NCI-H187 (cell line): Measurements from ENCODE around the gene B4GALT1.

Experiments used
- DNase-seq, 2 experiments: peaks; one replicate each; lab custom pipeline; 2025; lab: John Stamatoyannopoulos, UW

The B4GALT1 gene

GRCh38 chr9:33123407-33124031, 43.6 kb downstream of the B4GALT1 start:
- DNase-seq, result no peak

DNA sequence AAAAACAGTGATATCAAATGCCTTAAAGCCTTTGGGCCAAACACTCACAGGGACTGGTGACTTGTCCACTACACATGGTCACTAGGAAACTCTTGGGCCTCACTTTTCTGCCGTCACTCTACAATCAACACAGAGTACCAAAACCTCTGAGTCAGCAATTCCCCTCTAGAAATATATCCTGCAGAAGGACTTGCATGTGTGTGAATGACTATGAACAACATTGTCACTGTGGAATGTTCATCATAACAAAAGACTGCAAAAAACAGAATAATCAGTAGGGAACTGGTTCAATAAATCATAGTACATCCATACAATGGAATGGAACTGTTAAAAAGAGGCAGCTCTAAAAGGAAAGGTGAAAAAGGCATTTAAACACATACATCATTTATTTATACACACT, 46.5 kb downstream of the B4GALT1 start:
- DNase-seq, result no peak

DNA sequence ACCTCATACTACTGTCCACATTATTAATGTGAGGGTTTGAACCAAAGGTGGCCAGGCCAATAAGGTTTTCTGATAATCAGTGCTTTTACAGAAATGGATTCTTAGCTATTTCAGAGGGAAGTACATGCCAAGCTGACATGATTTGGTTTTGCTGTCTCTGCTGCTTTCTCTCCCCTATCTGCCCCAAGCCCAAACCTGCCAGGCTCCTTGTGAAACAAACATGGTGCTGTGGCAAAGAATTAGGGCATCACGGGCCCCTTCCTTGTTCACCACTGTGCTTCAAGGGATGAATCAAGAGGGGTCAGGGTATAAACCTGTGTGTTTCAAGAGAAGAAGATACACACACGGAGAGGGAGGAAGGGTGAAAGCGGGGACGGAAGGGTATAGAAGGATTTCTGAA, 49.3 kb downstream of the B4GALT1 start:
- no peak for DNase-seq

GRCh38 chr9:33117306-33117705, 49.8 kb downstream of the B4GALT1 start:
- no peak for DNase-seq

GRCh38 chr9:33116860-33117259, 50.3 kb downstream of the B4GALT1 start:
- DNase-seq, result no peak

DNA sequence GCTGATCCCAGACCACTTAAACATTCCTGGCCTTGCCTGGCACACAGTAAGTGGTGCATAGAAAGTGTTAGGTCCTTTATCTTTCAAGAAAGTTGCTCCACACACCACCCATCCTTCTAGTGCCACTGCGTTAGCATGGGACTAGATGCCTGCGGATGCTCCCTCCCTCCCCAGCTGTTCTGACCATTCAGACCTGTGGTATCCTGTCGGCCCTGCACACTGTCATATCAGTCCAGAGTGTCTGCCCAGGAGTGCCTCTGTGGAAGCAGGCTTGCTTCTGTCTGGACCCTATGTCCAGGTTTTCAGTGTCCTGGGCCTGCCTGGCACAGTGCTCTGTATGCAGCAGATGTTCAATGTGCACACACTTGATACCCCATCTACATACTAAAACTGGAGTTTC, 52.4 kb downstream of the B4GALT1 start:
- no peak for DNase-seq

GRCh38 chr9:33113799-33114547, 53.2 kb downstream of the B4GALT1 start:
- no peak for DNase-seq

GRCh38 chr9:33112094-33112493, 55.0 kb downstream of the B4GALT1 start:
- DNase-seq, result no peak

DNA sequence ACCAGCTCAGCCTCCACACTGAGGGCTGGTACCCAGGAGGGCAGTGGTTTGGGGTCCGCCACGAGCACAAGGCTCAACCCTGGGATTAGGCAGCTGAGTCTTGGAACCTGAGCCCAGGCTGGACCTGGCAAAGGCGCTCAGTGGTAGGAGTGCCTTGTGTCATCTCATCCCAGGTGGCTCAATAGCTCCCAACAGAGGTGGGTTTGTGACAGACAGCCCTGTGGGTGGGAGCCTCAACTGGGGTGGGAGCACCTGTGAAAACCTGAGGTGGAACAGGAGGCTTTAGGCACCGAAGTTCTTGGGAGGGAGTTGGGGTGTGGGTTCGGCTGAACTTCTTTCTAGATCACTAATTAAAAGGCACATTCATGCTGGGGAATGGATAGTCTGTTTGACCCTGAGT, 55.5 kb downstream of the B4GALT1 start:
- no peak for DNase-seq

DNA sequence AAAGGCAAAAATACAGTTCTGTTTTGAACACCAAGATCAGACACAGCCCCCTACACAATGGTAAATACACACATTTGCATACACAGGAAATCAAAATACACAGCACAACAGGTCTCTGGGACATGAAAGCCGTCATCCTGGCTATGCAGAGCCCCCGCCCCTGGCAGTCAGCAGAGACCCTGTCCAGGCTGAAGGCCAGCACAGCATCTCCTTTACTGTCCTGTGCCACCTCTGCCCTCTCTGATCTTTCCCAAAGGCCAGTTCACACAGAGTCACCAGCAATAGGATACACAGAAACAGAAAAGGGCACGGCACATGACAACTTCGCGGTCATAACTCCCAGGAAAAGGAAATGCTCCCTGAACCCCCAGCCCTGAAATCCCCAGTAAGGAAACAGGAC, 56.5 kb downstream of the B4GALT1 start:
- DNase-seq, result no peak

DNA sequence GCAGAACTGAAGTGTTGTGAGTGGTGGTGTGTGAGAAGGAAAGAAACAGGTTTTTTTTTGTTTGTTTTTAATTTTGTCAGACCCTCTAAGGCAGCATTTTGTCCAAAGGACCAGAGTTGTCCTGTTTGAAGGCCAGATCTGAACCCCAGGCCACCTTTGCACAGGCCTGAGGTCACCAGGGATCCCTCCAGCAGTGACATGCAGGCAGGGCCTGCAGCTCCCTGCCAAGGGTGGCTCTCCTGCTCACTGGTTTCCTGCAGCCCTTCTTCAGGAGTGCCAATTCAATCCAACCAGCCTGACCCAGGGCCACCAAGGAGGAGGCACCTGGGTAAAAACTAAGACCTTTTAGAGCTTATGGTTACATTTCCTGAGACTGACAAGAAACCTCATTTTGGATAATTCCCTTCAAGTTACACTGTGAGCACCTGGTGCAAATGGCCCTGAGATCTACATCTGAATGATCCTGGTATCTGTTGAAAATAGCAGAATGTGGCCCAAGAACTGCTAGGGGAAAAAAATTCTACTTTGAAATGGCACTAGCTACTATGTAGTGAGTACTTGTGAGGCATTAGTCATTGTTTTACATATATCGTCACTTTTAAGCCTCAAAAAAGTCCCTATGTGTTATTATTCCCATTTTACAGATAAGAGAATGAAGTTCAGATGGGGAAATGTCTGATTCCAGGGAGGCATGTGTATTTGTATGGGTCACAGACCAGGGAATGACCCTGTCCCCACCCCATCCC, 57.1 kb downstream of the B4GALT1 start:
- no peak for DNase-seq

DNA sequence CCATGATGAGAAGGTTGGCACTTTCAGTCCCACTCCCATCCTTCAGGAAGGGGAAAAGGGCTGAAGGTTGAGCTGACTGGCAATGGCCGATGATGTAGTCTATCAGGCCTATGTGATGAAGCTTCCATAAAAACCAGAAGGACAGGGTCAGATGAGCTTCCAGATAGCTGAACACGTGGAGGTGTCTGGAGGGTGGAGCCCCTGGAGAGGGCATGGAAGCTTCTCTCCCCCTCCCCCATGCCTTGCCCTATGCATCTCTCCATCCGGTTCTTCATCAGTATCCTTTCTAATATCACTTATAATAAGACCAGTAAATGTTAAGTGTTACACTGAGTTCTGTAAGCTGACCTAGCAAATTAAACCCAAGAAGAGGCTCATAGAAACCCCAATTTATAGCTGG, 58.0 kb downstream of the B4GALT1 start:
- DNase-seq, result no peak

DNA sequence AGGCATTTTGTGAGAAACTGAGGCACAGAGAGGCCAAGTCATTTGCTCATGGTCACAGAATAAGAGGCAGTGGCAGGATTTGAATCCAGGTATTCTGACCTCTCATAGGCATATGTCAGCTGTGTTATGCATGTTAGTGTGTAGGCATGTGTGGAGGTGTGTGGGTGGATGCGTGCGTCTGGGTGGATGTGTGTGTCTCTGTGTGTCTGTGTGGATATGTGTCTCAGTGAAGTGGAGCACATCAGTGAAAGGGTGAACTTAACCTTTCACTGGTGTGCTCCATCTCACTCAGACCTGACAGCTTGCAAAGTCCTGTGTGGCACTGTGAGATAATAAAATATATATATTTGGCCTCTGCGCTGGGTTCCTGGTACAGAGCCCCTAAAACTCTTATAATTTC, 58.7 kb downstream of the B4GALT1 start:
- DNase-seq, result no peak

- DNase-seq, result no peak
Observed at GRCh38 chr9:33107762-33108161, 59.4 kb downstream of the B4GALT1 start.

GRCh38 chr9:33106827-33107621, 60.1 kb downstream of the B4GALT1 start:
- no peak for DNase-seq

DNA sequence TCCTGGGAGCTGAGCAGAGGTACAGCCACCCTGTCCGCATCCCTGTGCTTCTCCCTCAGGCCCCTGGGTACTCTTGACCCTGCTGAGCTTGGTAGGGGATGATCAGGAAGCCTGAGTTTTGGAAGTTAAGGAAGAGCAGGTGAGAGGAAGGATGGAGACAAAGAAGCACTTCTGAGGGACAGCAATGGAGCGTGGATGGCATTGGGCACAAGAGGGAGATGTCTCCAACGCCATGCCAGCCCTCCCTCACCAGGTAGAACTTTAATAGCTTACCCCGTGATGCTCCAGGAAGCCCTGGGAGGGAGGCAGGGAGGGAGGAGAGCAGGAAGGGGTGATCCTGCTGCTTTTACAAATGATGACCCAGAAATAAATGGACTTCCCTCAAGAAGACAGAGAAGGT, 60.8 kb downstream of the B4GALT1 start:
- no peak for DNase-seq

DNA sequence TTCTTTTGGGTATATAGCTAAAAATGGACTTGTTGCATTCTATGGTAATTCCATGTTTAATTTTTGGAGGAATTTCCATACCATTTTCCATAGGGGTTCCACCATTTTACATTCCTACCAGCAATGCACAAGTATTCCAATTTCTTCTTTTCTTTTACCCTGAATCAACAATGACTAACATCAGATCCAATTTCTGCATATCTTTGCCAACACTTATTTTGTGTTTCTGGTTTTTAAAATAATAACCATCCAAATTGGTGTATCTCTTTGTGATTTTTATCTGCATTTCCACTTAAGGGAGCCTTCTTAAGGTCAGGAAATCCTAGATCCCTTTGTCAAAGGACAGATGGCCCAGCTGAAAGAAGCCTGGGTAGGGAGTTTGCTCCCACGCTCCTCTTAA, 61.2 kb downstream of the B4GALT1 start:
- DNase-seq, result no peak

GRCh38 chr9:33105504-33105903, 61.6 kb downstream of the B4GALT1 start:
- no peak for DNase-seq

DNA sequence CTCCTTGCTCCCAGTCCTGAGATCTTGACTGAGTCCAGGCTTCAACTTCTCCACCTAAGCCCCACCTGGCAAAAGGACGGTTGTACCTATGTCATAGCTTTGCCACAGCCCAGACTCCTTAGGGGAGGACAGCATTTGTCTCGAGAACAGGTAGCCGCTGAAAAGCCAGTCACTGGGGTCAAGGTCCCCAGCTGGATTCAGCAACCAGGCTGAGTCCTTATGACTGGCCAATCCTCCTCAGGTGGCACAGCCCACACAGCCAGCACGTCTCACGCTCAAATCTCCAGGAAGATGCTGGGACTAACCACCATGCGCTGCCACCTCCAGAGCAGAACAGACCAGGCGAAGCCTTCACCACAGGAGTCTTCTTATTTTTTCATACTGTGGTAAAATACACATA, 62.7 kb downstream of the B4GALT1 start:
- no peak for DNase-seq

GRCh38 chr9:33103501-33104281, 63.4 kb downstream of the B4GALT1 start:
- no peak for DNase-seq

GRCh38 chr9:33102551-33103210, 64.5 kb downstream of the B4GALT1 start:
- DNase-seq, result no peak
